B cell (primary cell): ENCODE data around the gene DPH2. TPM values are rescaled to one million over a fixed set of nuclear protein-coding genes. Genes with fewer than 3 reads are reported as not detected.
A peak's percentile ranks its signal among the peaks of the same experiment; 100 is the strongest.

Experiments
- ATAC-seq: fragments of 200-7000 bp; cut with Tn5 transposase; one replicate; pipeline ENCODE4 v1.10.0; 2021; ENCODE audit warnings: low read depth, mild to moderate bottlenecking, moderate number of reproducible peaks, moderate library complexity
- CTCF ChIA-PET: fragments of 350-600 bp; sonication (Branson Sonifier 250); formaldehyde crosslinking; loops from one replicate; lab custom pipeline; 2021; ENCODE audit warnings: antibody characterized with exemption, inconsistent platforms; lab: Charles Lee
- POLR2A ChIA-PET: fragments of 350-600 bp; sonication (Branson Sonifier 250); formaldehyde crosslinking; loops from one replicate; lab custom pipeline; 2021; ENCODE audit warnings: antibody characterized with exemption; lab: Charles Lee
- DNase-seq: peaks from one replicate; pipeline ENCODE4 v3.0.0; 2013
- H2AFZ ChIP-seq: 2 replicates; pipeline ENCODE4 v1.6.1; 2012; ENCODE audit warnings: mild to moderate bottlenecking, low read depth, low read length; ENCODE audit not compliant: insufficient read depth, poor library complexity, severe bottlenecking
- H3K27ac ChIP-seq, 2 donors: 1 replicate in 1 of 2; 2 replicates in 1 of 2; pipeline ENCODE4 v1.5.1; 2012 to 2013; ENCODE audit warnings: low read length in 2 of 2, mild to moderate bottlenecking in 2 of 2, moderate library complexity in 1 of 2
- H3K27me3 ChIP-seq, 4 experiments: fragments of 200-600 bp in 1 of 4; sonication (generic) in 1 of 4; replicated peaks in 1 of 4; 1 replicate in 2 of 4; 2 replicates in 2 of 4; pipeline versions ENCODE4 v1.6.1 to v1.7.0; 2013 to 2016; ENCODE audit warnings: low read length in 3 of 4, mild to moderate bottlenecking in 2 of 4, mixed read lengths in 1 of 4, moderate library complexity in 1 of 4; ENCODE audit not compliant: insufficient read depth in 4 of 4, control insufficient read depth in 3 of 4; ENCODE audit errors: control extremely low read depth in 1 of 4
- H3K36me3 ChIP-seq, 2 experiments: replicated peaks in 1 of 2; 1 replicate in 1 of 2; 2 replicates in 1 of 2; pipeline versions ENCODE4 v1.6.1 to v1.7.1; 2013; ENCODE audit warnings: low read length in 1 of 2; ENCODE audit not compliant: insufficient read depth in 2 of 2, control insufficient read depth in 1 of 2; ENCODE audit errors: control extremely low read depth in 1 of 2, extremely low read depth in 1 of 2
- H3K4me1 ChIP-seq, 2 donors: fragments of 200-600 bp in 1 of 2; sonication (generic) in 1 of 2; 1 replicate in 1 of 2; 2 replicates in 1 of 2; pipeline versions ENCODE4 v1.5.1 to v1.6.1; 2013 to 2017; ENCODE audit warnings: low read length in 2 of 2; ENCODE audit not compliant: control insufficient read depth in 2 of 2, insufficient read depth in 2 of 2
- H3K4me2 ChIP-seq: replicated peaks from 2 replicates; pipeline ENCODE3; 2012; ENCODE audit warnings: mild to moderate bottlenecking, low read depth, low read length; ENCODE audit not compliant: poor library complexity, severe bottlenecking
- H3K4me3 ChIP-seq, 5 experiments: fragments of 200-600 bp in 1 of 5; sonication (generic) in 1 of 5; 1 replicate in 3 of 5; 2 replicates in 2 of 5; pipeline versions ENCODE4 v1.5.1 to v1.7.0; 2011 to 2016; ENCODE audit warnings: low read length in 4 of 5, mild to moderate bottlenecking in 4 of 5, low read depth in 2 of 5, control low read depth in 1 of 5, moderate library complexity in 1 of 5; ENCODE audit not compliant: insufficient read depth in 1 of 5; ENCODE audit errors: control extremely low read depth in 1 of 5, extremely low read depth in 1 of 5
- H3K79me2 ChIP-seq: fragments of 200-600 bp; sonication (generic); one replicate; pipeline ENCODE4 v1.6.0; 2016; ENCODE audit warnings: low read length; ENCODE audit not compliant: control insufficient read depth, insufficient read depth
- H3K9ac ChIP-seq: fragments of 200-600 bp; sonication (generic); 2 replicates; pipeline ENCODE4 v1.6.1; 2017; ENCODE audit warnings: mild to moderate bottlenecking, low read length, moderate library complexity
- H3K9me3 ChIP-seq, 3 donors: one replicate each; pipeline versions ENCODE4 v1.6.1 to v1.7.1; 2013; ENCODE audit warnings: low read length in 2 of 3; ENCODE audit not compliant: control insufficient read depth in 2 of 3, insufficient read depth in 1 of 3; ENCODE audit errors: control extremely low read depth in 1 of 3
- H4K20me1 ChIP-seq: 2 replicates; pipeline ENCODE4 v1.6.0; 2012; ENCODE audit warnings: mild to moderate bottlenecking, low read length; ENCODE audit not compliant: insufficient read depth, control insufficient read depth, poor library complexity, severe bottlenecking
- H3K27ac Mint-ChIP-seq: one replicate; pipeline ENCODE4 v1.8.0; 2021; ENCODE audit warnings: mixed read lengths
- H3K27me3 Mint-ChIP-seq: one replicate; pipeline ENCODE4 v1.8.0; 2021; ENCODE audit warnings: mixed read lengths
- H3K4me1 Mint-ChIP-seq: one replicate; pipeline ENCODE4 v1.8.0; 2021; ENCODE audit warnings: mixed read lengths
- H3K4me3 Mint-ChIP-seq: one replicate; pipeline ENCODE4 v1.8.0; 2021; ENCODE audit warnings: mixed read lengths
- H3K9me3 Mint-ChIP-seq: one replicate; pipeline ENCODE4 v1.8.0; 2022; ENCODE audit warnings: mixed read lengths; ENCODE audit not compliant: insufficient read depth
- EZH2 ChIP-seq: IDR thresholded peaks from 2 replicates; pipeline ENCODE4 v1.6.1; 2012; ENCODE audit warnings: borderline replicate concordance, low read depth, mild to moderate bottlenecking, moderate library complexity, low read length; ENCODE audit not compliant: insufficient read depth, poor library complexity, severe bottlenecking
- WGBS: methylation state at CpG from one replicate; pipeline ENCODE4 v1.1.5; 2013; ENCODE audit warnings: missing lambda C conversion rate; ENCODE audit not compliant: insufficient coverage; 5-methylcytosine and 5-hydroxymethylcytosine counted together
- intact Hi-C: fragments of 100-400 bp; cut with micrococcal nuclease; formaldehyde crosslinking; loops from one replicate; pipeline ENCODE4 v1.10.0; 2022
- polyA plus RNA-seq: library from polyadenylated mRNA; depleted of rRNA; stranded (reverse); fragments of >200 nt; gene quantifications from 2 replicates; pipeline ENCODE4 v1.2.3, GENCODE V29; 2012
- total RNA-seq, 2 donors: library from RNA; stranded (reverse); fragments of 120-200 nt in 1 of 2; gene quantifications; 1 replicate in 1 of 2; 2 replicates in 1 of 2; pipeline versions ENCODE4 v1.2.3 to v1.2.4, GENCODE V29; 2013 to 2022
- TF ChIP-seq, protein P1 (sequence below): fragments of 200-600 bp; IDR thresholded peaks from one replicate; pipeline ENCODE4 v1.8.0; 2022; ENCODE audit warnings: antibody characterized with exemption, mild to moderate bottlenecking

The DPH2 gene
- total and polyA plus RNA-seq, 2 donors (not counting 1 experiment from before 2014, with no cell fraction given): 30.5 to 71.9 TPM

- Histone ChIP-seq H3K4me1 (peaks cover 37 to 66% of the 10 kb centered on the region in 2 donors), H2AFZ (peak within 1 kb of the TSS; percentile 77), H3K9me3 (no peaks in the 10 kb centered on the region), H3K4me3 (peak within 1 kb of the TSS in 4 of 5 experiments; percentile 26 to 63 (median 48)), H3K27ac (no peak within 1 kb of the TSS), H3K27me3 (no peaks in the 10 kb centered on the region), H4K20me1 (peaks cover 40% of the 10 kb centered on the region), H3K4me2 (peak within 1 kb of the TSS; percentile 90), H3K36me3 (peaks cover 0 to 23% of the 10 kb centered on the region in 2 experiments), H3K79me2 (peaks cover 16% of the 10 kb centered on the region), H3K9ac (peak within 1 kb of the TSS; percentile 63)
- Mint-ChIP-seq H3K27ac (peak within 1 kb of the TSS; percentile 69), H3K4me3 (peak within 1 kb of the TSS; percentile 97), H3K9me3 (no peaks in the 10 kb centered on the region), H3K27me3 (no peaks in the 10 kb centered on the region), H3K4me1 (peaks cover 63% of the 10 kb centered on the region)
- TF ChIP-seq EZH2: no peak
- TF ChIP-seq, protein P1, sequence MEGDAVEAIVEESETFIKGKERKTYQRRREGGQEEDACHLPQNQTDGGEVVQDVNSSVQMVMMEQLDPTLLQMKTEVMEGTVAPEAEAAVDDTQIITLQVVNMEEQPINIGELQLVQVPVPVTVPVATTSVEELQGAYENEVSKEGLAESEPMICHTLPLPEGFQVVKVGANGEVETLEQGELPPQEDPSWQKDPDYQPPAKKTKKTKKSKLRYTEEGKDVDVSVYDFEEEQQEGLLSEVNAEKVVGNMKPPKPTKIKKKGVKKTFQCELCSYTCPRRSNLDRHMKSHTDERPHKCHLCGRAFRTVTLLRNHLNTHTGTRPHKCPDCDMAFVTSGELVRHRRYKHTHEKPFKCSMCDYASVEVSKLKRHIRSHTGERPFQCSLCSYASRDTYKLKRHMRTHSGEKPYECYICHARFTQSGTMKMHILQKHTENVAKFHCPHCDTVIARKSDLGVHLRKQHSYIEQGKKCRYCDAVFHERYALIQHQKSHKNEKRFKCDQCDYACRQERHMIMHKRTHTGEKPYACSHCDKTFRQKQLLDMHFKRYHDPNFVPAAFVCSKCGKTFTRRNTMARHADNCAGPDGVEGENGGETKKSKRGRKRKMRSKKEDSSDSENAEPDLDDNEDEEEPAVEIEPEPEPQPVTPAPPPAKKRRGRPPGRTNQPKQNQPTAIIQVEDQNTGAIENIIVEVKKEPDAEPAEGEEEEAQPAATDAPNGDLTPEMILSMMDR: no peak
- ATAC-seq (no peak), DNase-seq (peak; percentile 51)
- WGBS: 8% methylated on average over 54 of the region's 54 CpGs
- intact Hi-C loops: loop anchor here (10.0 kb wide), 2 partner anchors 274 to 1524 kb away; partner anchors contain the start of genes PPCS, ST3GAL3 and ZMYND12
- ChIA-PET POLR2A (no interaction called here), CTCF (no interaction called here)
Observed at GRCh38 chr1:43978551-43979260, 8.9 kb downstream of the DPH2 start, which contains the start of gene B4GALT2. Gene B4GALT2 (plus strand): TSS chr1:43979210. CDS start chr1:43981161, 1,951 bp downstream.

DNA sequence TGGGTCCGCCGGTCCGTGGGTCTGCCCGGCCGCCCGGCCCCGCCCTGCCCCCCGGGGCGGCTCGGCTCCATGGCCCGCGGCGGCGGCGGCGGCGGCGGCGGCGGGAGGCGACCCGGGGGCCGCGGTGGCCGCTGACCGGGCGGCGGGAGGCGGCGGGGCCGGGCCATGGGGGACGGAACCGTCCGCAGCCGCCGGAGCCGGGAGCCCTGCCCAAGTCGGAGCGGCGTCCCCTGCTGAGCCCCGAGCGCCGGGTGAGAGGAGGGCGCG is 9.4 kb downstream of the DPH2 start:
- no peak overlapping the region for H3K27ac Mint-ChIP-seq
- no peak overlapping the region for H3K27ac ChIP-seq
- H3K4me1 ChIP-seq: peaks cover 32 to 62% of the 10 kb centered on the region in 2 donors
- CTCF ChIA-PET: no interaction called here
- peaks cover 58% of the 10 kb centered on the region for H3K4me1 Mint-ChIP-seq
- WGBS: under 1% methylated on average over 45 of the region's 45 CpGs
- H3K27me3 Mint-ChIP-seq: no peaks in the 10 kb centered on the region
- no peaks in the 10 kb centered on the region for H3K27me3 ChIP-seq
- H3K4me3 ChIP-seq: peak overlapping the region in 4 of 5 experiments; percentile 26 to 63 (median 48)
- intact Hi-C loops: loop anchor here (10.0 kb wide), 2 partner anchors 274 to 1524 kb away; partner anchors contain the start of genes PPCS, ST3GAL3 and ZMYND12
- peaks cover 40% of the 10 kb centered on the region for H4K20me1 ChIP-seq
- peaks cover 0 to 23% of the 10 kb centered on the region in 2 experiments for H3K36me3 ChIP-seq
- POLR2A ChIA-PET: interaction anchor here (0.6 kb wide), 1 partner anchor 9 kb away, joined by 4 read pairs; the partner anchor contains the start of gene DPH2
- peaks cover 16% of the 10 kb centered on the region for H3K79me2 ChIP-seq
- H2AFZ ChIP-seq: peak overlapping the region; percentile 77
- H3K4me2 ChIP-seq: peak overlapping the region; percentile 90
- H3K4me3 Mint-ChIP-seq: no peak overlapping the region
- DNase-seq: no peak
- H3K9me3 ChIP-seq: no peaks in the 10 kb centered on the region
- no peaks in the 10 kb centered on the region for H3K9me3 Mint-ChIP-seq
- ATAC-seq: no peak
- H3K9ac ChIP-seq: peak overlapping the region; percentile 63
- no peak for TF ChIP-seq EZH2
- TF ChIP-seq, protein P1: no peak
